ENCODE results near the gene B3GNT9.
A peak's percentile ranks its signal among the peaks of the same experiment; 100 is the strongest.

Gene B3GNT9

GRCh38 chr16:67185651-67186134 lies 34.9 kb upstream of the B3GNT9 start:
- DNase-seq, result no peak

- peak in 53 of 58 donors; percentile 24 to 85 (median 67) for DNase-seq
Measured at GRCh38 chr16:67184995-67185650, 34.3 kb upstream of the B3GNT9 start.

- DNase-seq, result peak in 1 of 58 donors; percentile 57
Measured at GRCh38 chr16:67184453-67184994, 33.7 kb upstream of the B3GNT9 start.

GRCh38 chr16:67183627-67184452 lies 33.0 kb upstream of the B3GNT9 start, which contains the start of gene MATCAP1:
Gene MATCAP1, minus strand, starts transcription at chr16:67183963. Its CDS starts 3,353 bp downstream, at chr16:67180610.
- DNase-seq, result peak; percentile 81 to 96 (median 93)

GRCh38 chr16:67183284-67183626 lies 32.5 kb upstream of the B3GNT9 start:
- DNase-seq, result no peak

- no peak for DNase-seq
Measured at GRCh38 chr16:67182288-67182687, 31.5 kb upstream of the B3GNT9 start.

GRCh38 chr16:67181346-67181745 lies 30.5 kb upstream of the B3GNT9 start:
- peak in 10 of 58 donors; percentile 4 to 52 (median 33) for DNase-seq

- no peak for DNase-seq
Measured at GRCh38 chr16:67180166-67180565, 29.4 kb upstream of the B3GNT9 start.

GRCh38 chr16:67179421-67180080 lies 28.8 kb upstream of the B3GNT9 start:
- DNase-seq, result no peak

GRCh38 chr16:67177743-67178699 lies 27.2 kb upstream of the B3GNT9 start:
- peak in 27 of 58 donors; percentile 16 to 61 (median 41) for DNase-seq

GRCh38 chr16:67176662-67177061 lies 25.9 kb upstream of the B3GNT9 start:
- no peak for DNase-seq

GRCh38 chr16:67174706-67175231 lies 24.0 kb upstream of the B3GNT9 start:
- DNase-seq, result peak in 2 of 58 donors; percentile 35

GRCh38 chr16:67173808-67174705 lies 23.3 kb upstream of the B3GNT9 start:
- peak in 55 of 58 donors; percentile 28 to 89 (median 75) for DNase-seq

- no peak for DNase-seq
Measured at GRCh38 chr16:67173323-67173722, 22.5 kb upstream of the B3GNT9 start.

GRCh38 chr16:67170949-67171649 lies 20.3 kb upstream of the B3GNT9 start:
- DNase-seq, result peak in 1 of 58 donors; percentile 29

GRCh38 chr16:67170168-67170948 lies 19.6 kb upstream of the B3GNT9 start, which contains the start of gene NOL3:
Gene NOL3, plus strand, starts transcription at chr16:67170538.
- DNase-seq, result peak in 46 of 58 donors; percentile 12 to 84 (median 44)

- peak in 5 of 58 donors; percentile 13 to 46 (median 21) for DNase-seq
Measured at GRCh38 chr16:67169642-67170167, 18.9 kb upstream of the B3GNT9 start.
